ENCODE results near the gene RUNX3. TPM values are rescaled to one million over a fixed set of nuclear protein-coding genes. Genes with fewer than 3 reads are reported as not detected.

RUNX3 gene
- total and polyA plus RNA-seq, 2 donors, result 0.37 to 2.5 TPM

- no peak overlapping the region for H3K4me3 ChIP-seq (ENCODE audit: low read depth, low read length)
- no peak for DNase-seq (ENCODE audit: extremely low spot score)
- H3K27ac ChIP-seq (ENCODE audit: low read depth), result no peak overlapping the region
- no peaks in the 10 kb centered on the region for H3K36me3 ChIP-seq (ENCODE audit: insufficient read depth)
- WGBS, result 84% methylated on average over 13 of the region's 13 CpGs
- no peaks in the 10 kb centered on the region for H3K4me1 ChIP-seq (ENCODE audit: insufficient read depth)
Measured at GRCh38 chr1:24946861-24947658, 17.0 kb upstream of the RUNX3 start.

DNA sequence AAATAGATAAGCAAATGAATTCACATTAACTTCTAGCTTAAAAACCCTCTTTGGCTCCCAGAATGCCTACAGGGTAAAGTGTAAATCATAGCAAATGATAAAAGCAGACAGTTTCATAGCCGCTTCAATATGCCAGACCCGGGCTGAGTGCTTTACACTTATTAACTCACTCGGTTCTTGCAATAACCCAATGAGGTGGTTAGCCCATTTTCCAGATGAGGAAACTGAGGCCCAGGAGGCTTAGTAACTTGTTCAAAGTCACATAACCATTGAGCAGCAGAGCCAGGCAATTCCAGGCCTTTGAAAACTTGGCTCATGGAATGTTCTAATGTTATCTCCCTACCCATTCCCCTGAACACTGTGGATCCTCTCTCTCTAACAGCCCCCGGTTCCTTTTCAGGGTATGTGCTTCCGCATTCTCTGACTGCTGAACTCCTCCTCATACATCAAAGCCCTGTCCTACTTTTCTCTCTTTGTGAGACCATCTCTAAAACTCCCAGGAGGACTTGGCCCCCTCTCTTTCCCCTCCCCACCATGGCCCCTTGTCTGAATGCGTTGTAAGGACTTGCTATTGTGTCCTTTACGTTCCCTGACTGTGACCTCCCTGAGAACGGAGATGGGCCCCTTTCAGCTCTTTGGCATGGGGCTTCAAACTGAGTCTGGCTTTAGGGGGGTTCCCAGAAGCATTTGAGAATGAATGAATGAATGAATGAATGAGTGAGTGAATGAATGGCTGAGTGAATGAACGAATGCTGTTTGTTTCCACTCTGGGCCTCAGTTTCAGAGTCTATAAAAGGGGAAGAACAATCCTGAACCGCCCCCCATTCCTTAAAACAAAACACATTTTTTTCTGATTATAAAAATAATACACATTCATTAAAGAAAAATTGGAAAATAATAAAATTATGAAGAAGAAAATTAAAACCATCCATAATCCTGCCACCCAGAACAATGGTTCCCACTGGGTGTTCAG is 15.6 kb upstream of the RUNX3 start:
- WGBS, result 75% methylated on average over 10 of the region's 10 CpGs
- no peak overlapping the region for H3K4me3 ChIP-seq (ENCODE audit: low read depth, low read length)
- no peak for DNase-seq (ENCODE audit: extremely low spot score)
- H3K36me3 ChIP-seq (ENCODE audit: insufficient read depth), result no peaks in the 10 kb centered on the region
- no peaks in the 10 kb centered on the region for H3K4me1 ChIP-seq (ENCODE audit: insufficient read depth)
- H3K27ac ChIP-seq (ENCODE audit: low read depth), result no peak overlapping the region

- 91% methylated on average over 3 of the region's 3 CpGs for WGBS
- H3K4me1 ChIP-seq (ENCODE audit: insufficient read depth), result no peaks in the 10 kb centered on the region
- no peak overlapping the region for H3K4me3 ChIP-seq (ENCODE audit: low read depth, low read length)
- H3K27ac ChIP-seq (ENCODE audit: low read depth), result no peak overlapping the region
- no peak for DNase-seq (ENCODE audit: extremely low spot score)
- H3K36me3 ChIP-seq (ENCODE audit: insufficient read depth), result no peaks in the 10 kb centered on the region
Measured at GRCh38 chr1:24944318-24944717, 14.2 kb upstream of the RUNX3 start.

GRCh38 chr1:24942789-24943188 is 12.7 kb upstream of the RUNX3 start:
- H3K4me3 ChIP-seq (ENCODE audit: low read depth, low read length), result no peak overlapping the region
- 84% methylated on average over 19 of the region's 19 CpGs for WGBS
- no peak for DNase-seq (ENCODE audit: extremely low spot score)
- no peak overlapping the region for H3K27ac ChIP-seq (ENCODE audit: low read depth)
- no peaks in the 10 kb centered on the region for H3K4me1 ChIP-seq (ENCODE audit: insufficient read depth)
- H3K36me3 ChIP-seq (ENCODE audit: insufficient read depth), result no peaks in the 10 kb centered on the region

GRCh38 chr1:24941564-24941963 is 11.5 kb upstream of the RUNX3 start:
- WGBS, result 73% methylated on average over 4 of the region's 4 CpGs
- Histone ChIP-seq H3K4me1 (ENCODE audit: insufficient read depth) (no peaks in the 10 kb centered on the region), H3K4me3 (ENCODE audit: low read depth, low read length) (no peak overlapping the region), H3K36me3 (ENCODE audit: insufficient read depth) (no peaks in the 10 kb centered on the region), H3K27ac (ENCODE audit: low read depth) (no peak overlapping the region)
- no peak for DNase-seq (ENCODE audit: extremely low spot score)

DNA sequence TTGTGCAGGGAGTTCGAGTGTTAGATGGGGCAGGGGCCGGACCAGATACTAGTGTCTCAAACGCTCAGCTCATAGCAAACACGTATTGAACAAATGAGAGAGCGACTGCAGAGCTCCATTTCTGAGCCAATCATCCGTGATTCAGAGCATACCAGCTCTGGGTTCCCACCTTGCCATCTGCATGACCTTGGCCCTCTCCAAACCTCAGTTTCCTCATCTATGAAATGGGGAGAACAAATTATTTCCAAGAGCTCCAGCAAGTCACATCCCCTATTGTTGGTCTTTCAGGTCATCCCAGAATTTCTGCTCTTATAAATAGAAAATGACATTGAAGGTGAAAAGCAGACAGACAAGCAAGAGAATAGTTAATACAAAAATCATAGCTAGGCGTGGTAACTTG is 10.2 kb upstream of the RUNX3 start:
- H3K4me3 ChIP-seq (ENCODE audit: low read depth, low read length), result no peak overlapping the region
- no peaks in the 10 kb centered on the region for H3K4me1 ChIP-seq (ENCODE audit: insufficient read depth)
- 86% methylated on average over 7 of the region's 7 CpGs for WGBS
- no peak for DNase-seq (ENCODE audit: extremely low spot score)
- H3K36me3 ChIP-seq (ENCODE audit: insufficient read depth), result no peaks in the 10 kb centered on the region
- no peak overlapping the region for H3K27ac ChIP-seq (ENCODE audit: low read depth)

GRCh38 chr1:24939675-24940193 is 9.7 kb upstream of the RUNX3 start:
- Histone ChIP-seq H3K4me1 (ENCODE audit: insufficient read depth) (no peaks in the 10 kb centered on the region), H3K27ac (ENCODE audit: low read depth) (no peak overlapping the region), H3K4me3 (ENCODE audit: low read depth, low read length) (no peak overlapping the region), H3K36me3 (ENCODE audit: insufficient read depth) (no peaks in the 10 kb centered on the region)
- 73% methylated on average over 4 of the region's 4 CpGs for whole genome bisulfite sequencing
- no peak for DNase-seq (ENCODE audit: extremely low spot score)

DNA sequence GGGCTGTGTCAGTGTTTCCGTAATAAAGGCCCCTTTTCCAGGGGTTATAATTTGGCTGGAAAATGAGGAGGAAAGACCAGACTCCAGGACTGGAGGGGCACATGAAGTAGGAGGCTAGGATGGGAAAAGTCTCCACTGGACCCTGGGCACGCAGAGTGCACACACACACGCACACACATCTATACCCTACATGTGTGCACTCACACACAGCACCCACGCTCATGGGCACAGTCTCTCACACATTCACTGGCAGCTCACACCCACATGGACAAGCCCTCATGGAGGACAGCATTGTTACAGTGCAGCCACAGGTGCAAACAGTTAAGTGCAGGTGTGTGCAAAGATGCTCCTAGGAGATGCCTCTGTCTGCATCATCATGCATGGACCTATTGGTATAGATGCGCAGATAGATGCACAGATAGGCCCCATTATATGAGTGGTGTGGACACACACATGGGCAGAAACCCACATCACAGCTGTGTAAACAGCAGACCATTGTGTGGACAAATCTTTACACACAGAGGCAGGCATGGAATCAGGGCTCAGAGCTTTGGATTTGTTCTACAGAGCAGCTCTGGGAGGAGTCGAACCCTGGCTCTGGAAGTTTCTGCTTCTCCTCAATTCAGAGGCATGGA is 9.1 kb upstream of the RUNX3 start:
- Histone ChIP-seq H3K36me3 (ENCODE audit: insufficient read depth) (no peaks in the 10 kb centered on the region), H3K4me1 (ENCODE audit: insufficient read depth) (no peaks in the 10 kb centered on the region), H3K4me3 (ENCODE audit: low read depth, low read length) (no peak overlapping the region), H3K27ac (ENCODE audit: low read depth) (no peak overlapping the region)
- DNase-seq (ENCODE audit: extremely low spot score), result no peak
- WGBS, result 91% methylated on average over 6 of the region's 6 CpGs

- Histone ChIP-seq H3K27ac (ENCODE audit: low read depth) (no peak overlapping the region), H3K36me3 (ENCODE audit: insufficient read depth) (no peaks in the 10 kb centered on the region), H3K4me3 (ENCODE audit: low read depth, low read length) (no peak overlapping the region), H3K4me1 (ENCODE audit: insufficient read depth) (no peaks in the 10 kb centered on the region)
- 96% methylated on average over 7 of the region's 7 CpGs for WGBS
- no peak for DNase-seq (ENCODE audit: extremely low spot score)
Measured at GRCh38 chr1:24938276-24938675, 8.2 kb upstream of the RUNX3 start.

DNA sequence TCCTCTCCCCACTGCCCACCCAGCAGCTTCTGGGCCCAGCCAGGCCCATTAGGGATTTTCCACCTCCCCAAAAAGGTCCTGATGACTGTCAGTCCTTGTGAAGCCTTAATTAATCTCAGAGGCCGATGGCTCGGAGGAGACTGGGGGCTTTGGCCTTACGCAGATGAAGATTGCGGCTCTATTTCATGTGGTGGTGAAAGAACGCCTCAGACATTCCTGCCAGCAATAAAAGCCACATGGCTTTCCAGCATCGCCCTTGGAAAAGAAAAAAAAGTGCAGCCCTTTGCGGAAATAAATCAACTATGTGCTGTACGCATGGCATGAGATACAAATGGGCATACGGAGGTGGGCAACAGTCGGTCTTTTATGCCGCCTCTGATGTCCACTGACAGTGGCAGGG is 6.6 kb upstream of the RUNX3 start:
- Histone ChIP-seq H3K27ac (ENCODE audit: low read depth) (no peak overlapping the region), H3K4me1 (ENCODE audit: insufficient read depth) (no peaks in the 10 kb centered on the region), H3K36me3 (ENCODE audit: insufficient read depth) (no peaks in the 10 kb centered on the region), H3K4me3 (ENCODE audit: low read depth, low read length) (no peak overlapping the region)
- DNase-seq (ENCODE audit: extremely low spot score), result no peak
- WGBS, result 80% methylated on average over 11 of the region's 11 CpGs

- no peaks in the 10 kb centered on the region for H3K36me3 ChIP-seq (ENCODE audit: insufficient read depth)
- 75% methylated on average over 13 of the region's 13 CpGs for WGBS
- no peak for DNase-seq (ENCODE audit: extremely low spot score)
- no peak overlapping the region for H3K4me3 ChIP-seq (ENCODE audit: low read depth, low read length)
- no peaks in the 10 kb centered on the region for H3K4me1 ChIP-seq (ENCODE audit: insufficient read depth)
- H3K27ac ChIP-seq (ENCODE audit: low read depth), result no peak overlapping the region
Measured at GRCh38 chr1:24935615-24936484, 5.8 kb upstream of the RUNX3 start.

- DNase-seq (ENCODE audit: extremely low spot score), result no peak
- no peak overlapping the region for H3K4me3 ChIP-seq (ENCODE audit: low read depth, low read length)
- no peak overlapping the region for H3K27ac ChIP-seq (ENCODE audit: low read depth)
- H3K36me3 ChIP-seq (ENCODE audit: insufficient read depth), result no peaks in the 10 kb centered on the region
- WGBS, result 42% methylated on average over 11 of the region's 11 CpGs
- H3K4me1 ChIP-seq (ENCODE audit: insufficient read depth), result no peaks in the 10 kb centered on the region
Measured at GRCh38 chr1:24935196-24935526, 5.1 kb upstream of the RUNX3 start.
